Measurements from ENCODE around the gene WIZ.

WIZ gene

GRCh38 chr19:15445227-15445605, 4.5 kb downstream of the WIZ start:
- DNase-seq (ENCODE audit: low spot score), result no peak

GRCh38 chr19:15444505-15445226, 5.1 kb downstream of the WIZ start:
- DNase-seq (ENCODE audit: low spot score), result no peak

GRCh38 chr19:15443838-15444237, 5.9 kb downstream of the WIZ start:
- no peak for DNase-seq (ENCODE audit: low spot score)

GRCh38 chr19:15443325-15443724, 6.4 kb downstream of the WIZ start:
- no peak for DNase-seq (ENCODE audit: low spot score)

GRCh38 chr19:15442142-15442920, 7.4 kb downstream of the WIZ start:
- no peak for DNase-seq (ENCODE audit: low spot score)

- no peak for DNase-seq (ENCODE audit: low spot score)
These were observed 8.4 kb downstream of the WIZ start for GRCh38 chr19:15441317-15441716.

- DNase-seq (ENCODE audit: low spot score), result no peak
These were observed 9.7 kb downstream of the WIZ start for GRCh38 chr19:15439821-15440641.

- DNase-seq (ENCODE audit: low spot score), result no peak
These were observed 10.5 kb downstream of the WIZ start for GRCh38 chr19:15439078-15439799.

- no peak for DNase-seq (ENCODE audit: low spot score)
These were observed 11.2 kb downstream of the WIZ start for GRCh38 chr19:15438577-15438976.

GRCh38 chr19:15438124-15438496, 11.6 kb downstream of the WIZ start:
- no peak for DNase-seq (ENCODE audit: low spot score)

GRCh38 chr19:15437355-15438123, 12.2 kb downstream of the WIZ start:
- DNase-seq (ENCODE audit: low spot score), result no peak

- DNase-seq (ENCODE audit: low spot score), result no peak
These were observed 13.0 kb downstream of the WIZ start for GRCh38 chr19:15436826-15437110.

GRCh38 chr19:15436012-15436825, 13.5 kb downstream of the WIZ start:
- no peak for DNase-seq (ENCODE audit: low spot score)

GRCh38 chr19:15433519-15434069, 16.2 kb downstream of the WIZ start:
- DNase-seq (ENCODE audit: low spot score), result no peak

- DNase-seq (ENCODE audit: low spot score), result peak; percentile 94
These were observed 16.9 kb downstream of the WIZ start for GRCh38 chr19:15432629-15433518.

- DNase-seq (ENCODE audit: low spot score), result no peak
These were observed 17.7 kb downstream of the WIZ start for GRCh38 chr19:15432018-15432494.

- no peak for DNase-seq (ENCODE audit: low spot score)
These were observed 18.2 kb downstream of the WIZ start for GRCh38 chr19:15431396-15432017.

GRCh38 chr19:15430526-15431120, 19.1 kb downstream of the WIZ start:
- DNase-seq (ENCODE audit: low spot score), result no peak
